HepG2 (cell line): Measurements from ENCODE around the gene ARHGEF1. TPM values are rescaled to one million over a fixed set of nuclear protein-coding genes. Genes with fewer than 3 reads are reported as not detected.

Source experiments
- DMTF1 ChIP-seq: sonication (generic); formaldehyde crosslinking; IDR thresholded peaks from 2 replicates; pipeline ENCODE4 v1.4.0; 2020; ENCODE audit warnings: mild to moderate bottlenecking, missing genetic modification reagents
- ELK4 ChIP-seq: sonication (generic); formaldehyde crosslinking; IDR thresholded peaks from 2 replicates; pipeline ENCODE4 v1.9.0; 2021; ENCODE audit warnings: missing genetic modification reagents, borderline replicate concordance
- FOXK1 ChIP-seq: sonication (generic); formaldehyde crosslinking; IDR thresholded peaks from 2 replicates; pipeline ENCODE4 v1.4.0; 2020; ENCODE audit warnings: low read depth, missing genetic modification reagents, borderline replicate concordance
- SNAPC4 ChIP-seq: sonication (generic); formaldehyde crosslinking; IDR thresholded peaks from 2 replicates; pipeline ENCODE4 v1.4.0; 2020; ENCODE audit warnings: mild to moderate bottlenecking, missing genetic modification reagents
- TRIM24 ChIP-seq: sonication (generic); formaldehyde crosslinking; IDR thresholded peaks from 2 replicates; pipeline ENCODE4 v1.8.0; 2022; ENCODE audit warnings: mild to moderate bottlenecking, missing genetic modification reagents
- USF2 ChIP-seq, 2 experiments: sonication (generic) in 1 of 2; formaldehyde crosslinking in 1 of 2; IDR thresholded peaks; 2 replicates each; pipeline versions ENCODE4 v1.5.1 to v1.6.1; 2011 to 2020; ENCODE audit warnings: borderline replicate concordance in 1 of 2, low read depth in 1 of 2, low read length in 1 of 2, mild to moderate bottlenecking in 1 of 2, missing genetic modification reagents in 1 of 2, moderate library complexity in 1 of 2
- ZBTB44 ChIP-seq: sonication (generic); formaldehyde crosslinking; IDR thresholded peaks from 2 replicates; pipeline ENCODE4 v1.4.0; 2020; ENCODE audit warnings: missing genetic modification reagents
- ZEB1 ChIP-seq: IDR thresholded peaks from 2 replicates; pipeline ENCODE4 v1.6.1; 2012; ENCODE audit warnings: mild to moderate bottlenecking, low read depth, inconsistent platforms; ENCODE audit not compliant: insufficient replicate concordance
- ZFP91 ChIP-seq: sonication (generic); formaldehyde crosslinking; IDR thresholded peaks from 2 replicates; pipeline ENCODE4 v1.9.0; 2022; ENCODE audit warnings: missing genetic modification reagents, mild to moderate bottlenecking, borderline replicate concordance
- ZNF263 ChIP-seq: sonication (generic); formaldehyde crosslinking; IDR thresholded peaks from 2 replicates; pipeline ENCODE4 v1.4.0; 2020; ENCODE audit warnings: missing genetic modification reagents
- ZNF547 ChIP-seq: sonication (generic); formaldehyde crosslinking; IDR thresholded peaks from 2 replicates; pipeline ENCODE4 v1.5.1; 2020; ENCODE audit warnings: mild to moderate bottlenecking, missing genetic modification reagents
- polyA plus RNA-seq, 8 experiments: library from polyadenylated mRNA; depleted of rRNA in 3 of 8; stranded (reverse) in 7 of 8; unstranded in 1 of 8; fragments of >200 nt; fragmentation: Illumina TruSeq in 4 of 8; extraction: Trizol in 4 of 8; gene quantifications; 2 replicates each; pipeline versions ENCODE4 v1.2.1 to v1.2.3, GENCODE V29; 2011 to 2016; ENCODE audit warnings: low read depth in 4 of 8, missing spikeins in 1 of 8, mixed read lengths in 1 of 8; ENCODE audit not compliant: insufficient read depth in 1 of 8
- total RNA-seq, 5 experiments: library from RNA; depleted of rRNA; stranded (reverse); fragments of >200 nt; fragmentation: Illumina TruSeq; extraction: Trizol; gene quantifications; 2 replicates each; pipeline ENCODE4 v1.2.3, GENCODE V29; 2016; ENCODE audit warnings: low read depth in 1 of 5

ARHGEF1 gene
- total and polyA plus RNA-seq, 2 of the 13 experiments (the other 11 are each of a cell fraction or from before 2014, with no cell fraction given) = 33.7 to 34.7 TPM

- TF ChIP-seq USF2 (IDR thresholded peaks at IDR 0.05; ENCODE audit: low read depth, low read length) (no peak), USF2 (CRISPR knock-in tag; IDR thresholded peaks at IDR 0.05; ENCODE audit: borderline replicate concordance) (no peak), ZBTB44 (CRISPR knock-in tag) (peak; percentile 56; the same call in 1 of the 2 replicates), ELK4 (no peak), ZNF547 (no peak), ZFP91 (CRISPR knock-in tag) (peak; percentile 66; the same call in 1 of the 2 replicates), TRIM24 (CRISPR knock-in tag) (no peak), ZNF263 (peak; percentile 91), DMTF1 (no peak), FOXK1 (peak; percentile 86), ZEB1 (peak; percentile 84), SNAPC4 (CRISPR knock-in tag) (peak; percentile 79; the same call in 1 of the 2 replicates)
Observed at GRCh38 chr19:41883821-41884733, 1.1 kb downstream of the ARHGEF1 start (continued).
